ENCODE data around the gene SNX22.

Gene SNX22

DNA sequence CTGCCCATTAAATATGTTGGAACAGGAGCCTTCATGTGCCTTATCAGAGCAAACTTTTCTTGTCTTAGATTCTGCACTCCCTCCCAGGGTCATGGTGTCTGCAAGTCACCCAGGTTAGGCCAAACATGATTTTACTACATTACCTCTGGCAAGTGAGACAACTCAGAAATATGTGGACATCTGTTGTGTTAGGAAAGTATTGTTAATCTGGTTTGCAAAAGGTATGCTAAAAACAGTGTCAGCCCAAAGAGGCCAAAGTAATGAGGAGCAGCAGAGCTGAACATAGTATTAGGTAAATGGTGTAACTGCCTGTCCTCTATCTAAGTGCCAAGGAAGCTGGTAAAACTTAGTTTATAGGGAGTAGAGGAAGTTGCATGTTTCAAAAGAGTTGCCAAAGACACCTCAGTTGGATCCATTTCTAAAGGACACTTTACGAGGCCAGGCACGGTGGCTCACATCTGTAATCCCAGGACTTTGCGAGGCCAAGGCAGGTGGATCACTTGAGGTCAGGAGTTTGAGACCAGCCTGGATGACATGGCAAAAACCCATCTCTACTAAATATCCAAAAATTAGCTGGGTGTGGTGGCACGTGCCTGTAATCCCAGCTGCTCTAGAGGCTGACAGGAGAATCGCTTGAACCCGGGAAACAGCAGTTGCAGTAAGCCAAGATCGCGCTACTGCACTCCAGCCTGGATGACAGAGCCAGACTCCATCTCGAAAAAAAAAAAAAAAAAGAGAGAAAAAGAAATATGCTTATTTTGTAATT is 33.8 kb downstream of the SNX22 start:
- Mint-ChIP-seq H3K9me3 (no peaks in the 10 kb centered on the region), H3K27me3 (no peaks in the 10 kb centered on the region), H3K4me3 (no peak overlapping the region), H3K4me1 (peaks cover 10% of the 10 kb centered on the region), H3K36me3 (peaks cover 4% of the 10 kb centered on the region), H3K27ac (no peak overlapping the region)
- no peak for DNase-seq (ENCODE audit: low spot score in 2 of 2)
- ATAC-seq (ENCODE audit: low read depth) = no peak

DNA sequence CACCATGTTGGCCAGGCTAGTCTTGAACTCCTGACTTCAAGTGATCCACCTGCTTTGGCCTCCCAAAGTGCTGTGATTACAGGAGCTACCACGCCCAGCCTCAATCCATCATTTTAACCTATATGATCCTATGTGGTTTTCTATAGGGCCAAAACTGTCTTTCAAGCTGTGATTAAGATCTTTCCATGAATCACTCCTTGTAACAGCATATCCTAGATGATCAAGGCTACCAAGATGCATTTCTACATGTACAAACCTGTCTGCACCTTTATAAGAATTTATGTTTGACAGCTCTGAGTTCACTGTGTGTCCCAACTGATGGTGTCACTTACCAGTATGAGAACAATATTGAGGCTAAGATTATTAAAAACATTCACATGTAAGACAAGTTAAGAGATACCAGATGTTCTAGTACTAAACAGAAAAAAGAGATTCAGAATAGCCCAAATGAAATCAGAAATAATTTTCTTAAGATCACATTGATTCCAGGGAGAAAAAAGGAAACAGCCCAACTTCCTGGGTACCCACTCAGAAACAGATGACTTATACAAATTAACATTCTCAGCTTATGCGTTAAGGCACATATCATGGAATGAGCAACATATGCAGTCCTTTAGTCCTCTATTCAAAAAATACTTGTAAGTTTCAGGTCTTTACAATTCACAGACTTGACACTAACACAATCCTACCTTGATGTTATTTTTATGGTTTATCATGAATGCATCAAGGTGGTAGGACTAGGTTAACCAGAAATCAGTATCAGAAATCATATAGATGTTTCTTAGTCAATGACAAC is 36.1 kb downstream of the SNX22 start:
- Mint-ChIP-seq H3K27me3 (no peaks in the 10 kb centered on the region), H3K27ac (no peak overlapping the region), H3K36me3 (peaks cover 4% of the 10 kb centered on the region), H3K4me1 (no peaks in the 10 kb centered on the region), H3K4me3 (no peak overlapping the region), H3K9me3 (no peaks in the 10 kb centered on the region)
- no peak for ATAC-seq (ENCODE audit: low read depth)
- DNase-seq (ENCODE audit: low spot score in 2 of 2) = no peak

DNA sequence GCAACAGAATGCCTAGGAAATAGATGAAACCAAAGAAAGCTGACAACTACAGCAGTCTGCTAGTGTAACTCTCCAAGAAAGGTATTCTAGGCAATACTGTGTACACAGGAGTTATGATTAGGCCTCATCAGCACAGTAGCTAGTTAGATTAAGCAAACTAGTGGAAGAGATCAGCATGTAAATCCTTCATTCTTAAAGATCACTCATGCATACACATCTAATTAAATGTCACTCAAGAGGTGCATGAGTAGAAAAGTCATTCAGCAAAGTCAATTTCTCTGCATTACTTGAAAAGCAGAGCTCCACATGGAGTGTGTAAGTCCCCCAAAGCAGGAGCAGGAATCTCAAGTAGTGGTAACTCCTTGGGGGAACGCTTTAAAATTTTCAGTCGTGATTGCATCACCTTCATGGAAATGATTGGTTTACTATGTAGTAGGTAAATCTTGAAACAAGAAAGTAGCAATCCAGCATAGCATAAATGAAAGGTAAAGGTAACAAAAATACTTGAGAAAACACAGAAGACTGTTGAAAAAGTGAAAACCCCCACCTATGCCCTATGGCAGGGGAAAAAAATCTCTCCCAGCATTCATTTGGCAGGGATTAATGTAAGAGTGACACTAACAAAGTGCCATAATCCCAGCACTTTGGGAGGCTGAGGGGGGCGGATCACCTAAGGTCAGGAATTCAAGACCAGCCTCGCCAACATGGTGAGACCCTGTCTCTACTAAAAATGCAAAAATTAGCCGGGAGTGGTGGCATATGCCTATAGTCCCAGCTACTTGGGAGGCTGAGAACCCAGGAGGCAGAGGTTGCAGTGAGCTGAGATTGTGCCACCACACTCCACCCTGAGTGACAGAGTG is 40.7 kb downstream of the SNX22 start:
- DNase-seq (ENCODE audit: low spot score in 2 of 2) (no peak), ATAC-seq (ENCODE audit: low read depth) (no peak)
- Mint-ChIP-seq H3K27ac (no peak overlapping the region), H3K4me1 (no peaks in the 10 kb centered on the region), H3K27me3 (no peaks in the 10 kb centered on the region), H3K36me3 (peaks cover 10% of the 10 kb centered on the region), H3K4me3 (no peak overlapping the region), H3K9me3 (no peaks in the 10 kb centered on the region)

GRCh38 chr15:64193971-64194370 is 42.4 kb downstream of the SNX22 start:
- DNase-seq (ENCODE audit: low spot score in 2 of 2) (no peak), ATAC-seq (ENCODE audit: low read depth) (no peak)
- Mint-ChIP-seq H3K27me3 (no peaks in the 10 kb centered on the region), H3K4me3 (no peak overlapping the region), H3K4me1 (no peaks in the 10 kb centered on the region), H3K9me3 (no peaks in the 10 kb centered on the region), H3K36me3 (peaks cover 15% of the 10 kb centered on the region), H3K27ac (no peak overlapping the region)

GRCh38 chr15:64197425-64197824 is 45.9 kb downstream of the SNX22 start:
- H3K9me3 Mint-ChIP-seq = no peaks in the 10 kb centered on the region
- H3K27ac Mint-ChIP-seq = no peak overlapping the region
- no peak overlapping the region for H3K4me3 Mint-ChIP-seq
- no peaks in the 10 kb centered on the region for H3K27me3 Mint-ChIP-seq
- no peaks in the 10 kb centered on the region for H3K4me1 Mint-ChIP-seq
- H3K36me3 Mint-ChIP-seq = peaks cover 23% of the 10 kb centered on the region
- ATAC-seq (ENCODE audit: low read depth) (no peak), DNase-seq (ENCODE audit: low spot score in 2 of 2) (no peak)

GRCh38 chr15:64205202-64205601 is 53.7 kb downstream of the SNX22 start:
- no peaks in the 10 kb centered on the region for H3K27me3 Mint-ChIP-seq
- H3K4me1 Mint-ChIP-seq = no peaks in the 10 kb centered on the region
- H3K27ac Mint-ChIP-seq = no peak overlapping the region
- no peaks in the 10 kb centered on the region for H3K9me3 Mint-ChIP-seq
- no peak overlapping the region for H3K4me3 Mint-ChIP-seq
- no peak for DNase-seq (ENCODE audit: low spot score in 2 of 2)
- ATAC-seq (ENCODE audit: low read depth) = no peak
- H3K36me3 Mint-ChIP-seq = peaks cover 28% of the 10 kb centered on the region
